ENCODE measurements around the gene NEK10. TPM values are rescaled to one million over a fixed set of nuclear protein-coding genes. Genes with fewer than 3 reads are reported as not detected.

Gene NEK10
- total RNA-seq, 4 donors from 2014 or later: 1.6 to 2.6 (median 2.0) TPM

- intact Hi-C loops (cut with DNase I): no loop called here
- Histone ChIP-seq H3K4me1 (no peaks in the 10 kb centered on the region), H3K9me3 (no peaks in the 10 kb centered on the region), H3K27me3 (no peaks in the 10 kb centered on the region), H3K36me3 (no peaks in the 10 kb centered on the region), H3K27ac (no peak overlapping the region), H3K4me3 (replicated peaks in 1 of 3) (no peak overlapping the region)
- TF ChIP-seq CTCF (IDR thresholded peaks at IDR 0.05) (no peak), POLR2A (IDR thresholded peaks at IDR 0.05) (no peak)
- peak in 1 of 2 donors; percentile 1 for DNase-seq
- WGBS, 2 donors: 76 to 80% methylated on average over 6 of the region's 6 CpGs
These were observed 292.2 kb downstream of the NEK10 start for GRCh38 chr3:27076815-27077630.

DNA sequence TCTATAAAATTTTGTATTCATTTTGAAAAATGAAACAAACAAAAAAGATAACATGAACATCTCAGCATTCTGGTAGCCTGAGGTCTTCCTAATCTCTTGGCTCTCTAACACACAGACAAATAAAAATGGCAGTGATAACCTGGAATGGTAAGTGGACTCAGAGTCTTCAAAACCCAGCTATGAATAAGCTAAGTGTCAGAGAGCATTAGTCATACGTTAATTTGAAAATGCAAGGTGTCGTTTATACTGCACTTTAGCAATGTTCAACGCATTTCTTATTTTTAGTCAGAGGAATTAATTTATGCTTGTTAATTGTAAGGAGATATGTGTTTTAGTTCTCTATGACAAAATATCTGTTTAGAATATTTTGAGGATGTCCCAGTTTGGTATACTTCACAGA, 294.3 kb downstream of the NEK10 start:
- Histone ChIP-seq H3K36me3 (no peaks in the 10 kb centered on the region), H3K27ac (no peak overlapping the region), H3K27me3 (no peaks in the 10 kb centered on the region), H3K9me3 (no peaks in the 10 kb centered on the region), H3K4me1 (no peaks in the 10 kb centered on the region), H3K4me3 (replicated peaks in 1 of 3) (no peak overlapping the region)
- 93 to 96% methylated on average over 3 of the region's 3 CpGs for WGBS, 2 donors
- no peak for DNase-seq
- TF ChIP-seq POLR2A (IDR thresholded peaks at IDR 0.05) (no peak), CTCF (IDR thresholded peaks at IDR 0.05) (no peak)
- intact Hi-C loops (cut with DNase I): no loop called here

- Histone ChIP-seq H3K36me3 (no peaks in the 10 kb centered on the region), H3K9me3 (no peaks in the 10 kb centered on the region), H3K4me1 (no peaks in the 10 kb centered on the region), H3K27ac (no peak overlapping the region), H3K4me3 (replicated peaks in 1 of 3) (no peak overlapping the region), H3K27me3 (no peaks in the 10 kb centered on the region)
- no peak for TF ChIP-seq CTCF (IDR thresholded peaks at IDR 0.05)
- no peak for TF ChIP-seq POLR2A (IDR thresholded peaks at IDR 0.05)
- intact Hi-C loops (cut with DNase I): no loop called here
- WGBS, 2 donors: 76 to 87% methylated on average over 3 of the region's 3 CpGs
- no peak for DNase-seq
These were observed 295.3 kb downstream of the NEK10 start for GRCh38 chr3:27073912-27074311.

GRCh38 chr3:27072810-27073651, 296.2 kb downstream of the NEK10 start:
- WGBS, 2 donors: 48 to 60% methylated on average over 8 of the region's 8 CpGs
- no peak for DNase-seq
- intact Hi-C loops (cut with DNase I): no loop called here
- no peak overlapping the region for H3K4me3 ChIP-seq (replicated peaks in 1 of 3)
- no peaks in the 10 kb centered on the region for H3K9me3 ChIP-seq
- no peaks in the 10 kb centered on the region for H3K27me3 ChIP-seq
- H3K4me1 ChIP-seq: no peaks in the 10 kb centered on the region
- no peak overlapping the region for H3K27ac ChIP-seq
- no peaks in the 10 kb centered on the region for H3K36me3 ChIP-seq
- TF ChIP-seq POLR2A (IDR thresholded peaks at IDR 0.05) (no peak), CTCF (IDR thresholded peaks at IDR 0.05) (no peak)

DNA sequence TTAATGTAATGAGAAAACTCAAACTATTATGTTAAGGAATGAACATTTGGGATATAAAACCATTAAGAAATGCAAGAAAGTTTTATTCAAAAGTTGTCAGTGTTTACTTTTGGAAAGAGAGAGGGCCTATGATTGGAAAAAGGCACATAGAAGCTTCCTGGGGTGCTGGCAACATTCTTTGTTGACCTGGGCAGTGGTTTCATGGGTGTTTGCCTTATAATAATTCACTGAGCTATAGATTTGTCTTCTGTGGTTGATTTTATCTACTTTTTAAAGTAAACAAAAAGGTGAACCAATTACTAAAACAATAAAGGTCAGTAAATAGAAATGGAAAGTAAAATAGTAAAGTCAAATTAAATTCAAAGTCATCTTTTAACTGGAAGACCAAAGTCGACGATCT, 308.8 kb downstream of the NEK10 start:
- Histone ChIP-seq H3K27ac (no peak overlapping the region), H3K9me3 (no peaks in the 10 kb centered on the region), H3K4me1 (no peaks in the 10 kb centered on the region), H3K27me3 (no peaks in the 10 kb centered on the region), H3K36me3 (no peaks in the 10 kb centered on the region), H3K4me3 (replicated peaks in 1 of 3) (no peak overlapping the region)
- TF ChIP-seq POLR2A (IDR thresholded peaks at IDR 0.05) (no peak), CTCF (IDR thresholded peaks at IDR 0.05) (no peak)
- intact Hi-C loops (cut with DNase I): no loop called here
- no peak for DNase-seq
- 79 to 83% methylated on average over 2 of the region's 2 CpGs for WGBS, 2 donors

Data from thyroid gland (tissue), 4 donors.